ENCODE data around the gene MAP7D3. TPM values are rescaled to one million over a fixed set of nuclear protein-coding genes. Genes with fewer than 3 reads are reported as not detected.

Gene MAP7D3
- total and polyA plus RNA-seq, 10 of the 15 experiments (the other 5 are each of a cell fraction or from before 2014, with no cell fraction given): 9.1 to 24.0 (median 11.0) TPM

DNA sequence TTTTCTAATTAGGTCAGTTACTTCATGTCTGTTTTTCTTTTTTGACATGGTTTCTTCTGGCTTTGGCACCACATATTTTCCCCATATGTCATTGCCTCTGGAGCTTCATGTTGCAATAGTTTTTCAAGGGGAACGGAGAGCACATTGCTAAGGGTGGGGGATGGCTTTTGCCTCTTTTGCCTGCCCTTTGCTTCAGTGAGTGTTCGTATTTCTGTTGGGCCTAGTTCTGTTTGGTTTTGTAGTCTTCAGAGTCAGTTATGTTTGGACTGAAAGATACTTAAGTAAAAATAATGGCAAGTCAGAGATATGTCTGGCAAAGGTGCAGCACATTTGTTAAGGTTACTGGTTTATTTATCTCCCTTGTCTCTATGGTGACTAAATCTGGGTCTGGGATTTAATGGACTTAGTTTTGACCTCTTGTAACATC lies 74.8 kb downstream of the MAP7D3 start:
- Histone ChIP-seq H3K27ac (ENCODE audit: control insufficient read depth, insufficient read depth) (no peak overlapping the region), H3K27me3 (replicated peaks in 1 of 2; ENCODE audit: control insufficient read depth in 2 of 2, insufficient read depth in 2 of 2, low read length in 1 of 2) (no peaks in the 10 kb centered on the region; a peak in 1 of 4 replicates), H3K9me3 (replicated peaks; ENCODE audit: control insufficient read depth, insufficient read depth, low read length) (no peaks in the 10 kb centered on the region), H3K4me2 (ENCODE audit: control insufficient read depth, insufficient read depth) (no peak overlapping the region), H3K9ac (ENCODE audit: control insufficient read depth, insufficient read depth, low read length) (no peak overlapping the region), H2AFZ (ENCODE audit: control insufficient read depth, low read depth, low read length) (no peak overlapping the region), H3K79me2 (ENCODE audit: control insufficient read depth, insufficient read depth, low read length) (no peaks in the 10 kb centered on the region), H3K4me3 (no peak overlapping the region), H4K20me1 (ENCODE audit: control insufficient read depth, insufficient read depth) (no peaks in the 10 kb centered on the region), H3K36me3 (ENCODE audit: control insufficient read depth in 2 of 2, insufficient read depth in 2 of 2, low read length in 1 of 2) (no peaks in the 10 kb centered on the region), H3K4me1 (ENCODE audit: control insufficient read depth, insufficient read depth, low read length) (no peaks in the 10 kb centered on the region)
- in situ Hi-C loops (cut with MboI): no loop called here
- FAIRE-seq (no peak), ATAC-seq (no peak), DNase-seq (ENCODE audit: low read depth, low spot score) (no peak)
- BruUV-seq (replicated peaks): no TSS peak
- ChIA-PET POLR2A (interaction anchor here (0.6 kb wide), 1 partner anchor 742 kb away, joined by 3 read pairs; no protein-coding TSS in a partner anchor), CTCF (no interaction called here), RAD21 (ENCODE audit: unreplicated experiment) (no interaction called here), SMC1A (ENCODE audit: uncharacterized antibody, unreplicated experiment) (no interaction called here)
- 14% methylated on average over 2 of the region's 2 CpGs for WGBS (ENCODE audit: insufficient coverage, insufficient replicate concordance, low lambda C conversion rate, missing lambda C conversion rate)
- intact Hi-C loops (cut with micrococcal nuclease; ENCODE audit: unreplicated experiment): no loop called here
- TF ChIP-seq SKIL (IDR thresholded peaks at IDR 0.05; ENCODE audit: low read depth, poor library complexity, severe bottlenecking): no peak
- no peak for TF ChIP-seq NFXL1 (IDR thresholded peaks at IDR 0.05; ENCODE audit: borderline replicate concordance)
- TF ChIP-seq CHD4 (IDR thresholded peaks at IDR 0.05): no peak
- no peak for TF ChIP-seq RCOR1 (conservative IDR thresholded peaks at IDR 0.05; ENCODE audit: low read depth, low read length)
- TF ChIP-seq JUNB (IDR thresholded peaks at IDR 0.05): no peak
- TF ChIP-seq SUZ12 (IDR thresholded peaks at IDR 0.05; ENCODE audit: unreplicated experiment): no peak
- TF ChIP-seq MTA2 (IDR thresholded peaks at IDR 0.05; ENCODE audit: low read depth): no peak
- no peak for TF ChIP-seq NFYB (IDR thresholded peaks at IDR 0.05; ENCODE audit: insufficient read depth, low read depth, low read length)
- TF ChIP-seq ETV6 (conservative IDR thresholded peaks at IDR 0.05 in 1 of 2, IDR thresholded peaks at IDR 0.05 in 1 of 2; ENCODE audit: borderline replicate concordance in 1 of 2, low read depth in 1 of 2): no peak
- TF ChIP-seq USF2 (IDR thresholded peaks at IDR 0.05; ENCODE audit: borderline replicate concordance, low read depth, low read length): no peak
- TF ChIP-seq SPI1 (IDR thresholded peaks at IDR 0.05; ENCODE audit: borderline replicate concordance, insufficient read depth, low read depth, low read length): no peak
- TF ChIP-seq, protein P1, sequence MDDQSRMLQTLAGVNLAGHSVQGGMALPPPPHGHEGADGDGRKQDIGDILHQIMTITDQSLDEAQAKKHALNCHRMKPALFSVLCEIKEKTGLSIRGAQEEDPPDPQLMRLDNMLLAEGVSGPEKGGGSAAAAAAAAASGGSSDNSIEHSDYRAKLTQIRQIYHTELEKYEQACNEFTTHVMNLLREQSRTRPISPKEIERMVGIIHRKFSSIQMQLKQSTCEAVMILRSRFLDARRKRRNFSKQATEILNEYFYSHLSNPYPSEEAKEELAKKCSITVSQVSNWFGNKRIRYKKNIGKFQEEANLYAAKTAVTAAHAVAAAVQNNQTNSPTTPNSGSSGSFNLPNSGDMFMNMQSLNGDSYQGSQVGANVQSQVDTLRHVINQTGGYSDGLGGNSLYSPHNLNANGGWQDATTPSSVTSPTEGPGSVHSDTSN (IDR thresholded peaks at IDR 0.05; ENCODE audit: insufficient replicate concordance, low read depth, low read length): no peak
- no peak for TF ChIP-seq POLR2A (IDR thresholded peaks at IDR 0.05; ENCODE audit: low read depth, low read length)
- TF ChIP-seq, protein P2, sequence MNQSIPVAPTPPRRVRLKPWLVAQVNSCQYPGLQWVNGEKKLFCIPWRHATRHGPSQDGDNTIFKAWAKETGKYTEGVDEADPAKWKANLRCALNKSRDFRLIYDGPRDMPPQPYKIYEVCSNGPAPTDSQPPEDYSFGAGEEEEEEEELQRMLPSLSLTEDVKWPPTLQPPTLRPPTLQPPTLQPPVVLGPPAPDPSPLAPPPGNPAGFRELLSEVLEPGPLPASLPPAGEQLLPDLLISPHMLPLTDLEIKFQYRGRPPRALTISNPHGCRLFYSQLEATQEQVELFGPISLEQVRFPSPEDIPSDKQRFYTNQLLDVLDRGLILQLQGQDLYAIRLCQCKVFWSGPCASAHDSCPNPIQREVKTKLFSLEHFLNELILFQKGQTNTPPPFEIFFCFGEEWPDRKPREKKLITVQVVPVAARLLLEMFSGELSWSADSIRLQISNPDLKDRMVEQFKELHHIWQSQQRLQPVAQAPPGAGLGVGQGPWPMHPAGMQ (IDR thresholded peaks at IDR 0.05; ENCODE audit: borderline replicate concordance): no peak
- TF ChIP-seq CTCF (IDR thresholded peaks at IDR 0.05 in 2 of 3, conservative IDR thresholded peaks at IDR 0.05 in 1 of 3; ENCODE audit: control insufficient read depth in 2 of 3, extremely low read depth in 1 of 3, insufficient read depth in 1 of 3, low read depth in 3 of 3, low read length in 3 of 3): no peak
- TF ChIP-seq ATF3 (IDR thresholded peaks at IDR 0.05; ENCODE audit: borderline replicate concordance, extremely low read depth, low read depth, low read length): no peak

Data from GM12878 (cell line).